HG03196 (cell line): ENCODE measurements around the gene KCNH1.

Experiments used
- ATAC-seq: cut with Tn5 transposase; IDR thresholded peaks from one replicate; pipeline ENCODE4 v1.9.1; 2021; ENCODE audit not compliant: unreplicated experiment

KCNH1 gene

GRCh38 chr1:210815641-210816550, 318.1 kb downstream of the KCNH1 start:
- no peak for ATAC-seq

- ATAC-seq: no peak
Observed at GRCh38 chr1:210814382-210815123, 319.4 kb downstream of the KCNH1 start.

- ATAC-seq: no peak
Observed at GRCh38 chr1:210801501-210801900, 332.4 kb downstream of the KCNH1 start.

GRCh38 chr1:210800756-210801155, 333.2 kb downstream of the KCNH1 start:
- no peak for ATAC-seq

GRCh38 chr1:210800301-210800700, 333.6 kb downstream of the KCNH1 start:
- ATAC-seq: no peak

GRCh38 chr1:210797422-210797821, 336.5 kb downstream of the KCNH1 start:
- no peak for ATAC-seq

GRCh38 chr1:210796421-210796820, 337.5 kb downstream of the KCNH1 start:
- no peak for ATAC-seq

- no peak for ATAC-seq
Observed at GRCh38 chr1:210794445-210794844, 339.5 kb downstream of the KCNH1 start.

- no peak for ATAC-seq
Observed at GRCh38 chr1:210792250-210793102, 341.5 kb downstream of the KCNH1 start.

- ATAC-seq: no peak
Observed at GRCh38 chr1:210790196-210790595, 343.8 kb downstream of the KCNH1 start.

- no peak for ATAC-seq
Observed at GRCh38 chr1:210787800-210788199, 346.1 kb downstream of the KCNH1 start.

GRCh38 chr1:210786546-210786945, 347.4 kb downstream of the KCNH1 start:
- ATAC-seq: no peak

- no peak for ATAC-seq
Observed at GRCh38 chr1:210783925-210784324, 350.0 kb downstream of the KCNH1 start.

GRCh38 chr1:210781652-210782051, 352.3 kb downstream of the KCNH1 start:
- ATAC-seq: no peak

GRCh38 chr1:210779269-210779668, 354.7 kb downstream of the KCNH1 start:
- no peak for ATAC-seq

- no peak for ATAC-seq
Observed at GRCh38 chr1:210777914-210778313, 356.0 kb downstream of the KCNH1 start.

GRCh38 chr1:210776712-210777111, 357.2 kb downstream of the KCNH1 start:
- no peak for ATAC-seq

GRCh38 chr1:210775289-210775688, 358.7 kb downstream of the KCNH1 start:
- ATAC-seq: no peak

GRCh38 chr1:210773450-210773849, 360.5 kb downstream of the KCNH1 start:
- no peak for ATAC-seq

- ATAC-seq: no peak
Observed at GRCh38 chr1:210771131-210771530, 362.8 kb downstream of the KCNH1 start.

GRCh38 chr1:210770396-210770984, 363.5 kb downstream of the KCNH1 start:
- no peak for ATAC-seq
